Suprapubic skin (tissue), 4 donors: ENCODE results near the gene SETD1A. TPM values are rescaled to one million over a fixed set of nuclear protein-coding genes. Genes with fewer than 3 reads are reported as not detected.

Experiments
- DNase-seq, 2 donors: peaks; one replicate each; pipeline ENCODE4 v3.0.0-alpha.2; 2019; ENCODE audit warnings: low spot score in 2 of 2
- H3K27ac ChIP-seq: fragments of 200-600 bp; sonication (generic); one replicate; pipeline ENCODE4 v1.5.1; 2019
- H3K27me3 ChIP-seq: fragments of 200-600 bp; sonication (generic); one replicate; pipeline ENCODE4 v1.5.1; 2019
- H3K36me3 ChIP-seq: fragments of 200-600 bp; sonication (generic); one replicate; pipeline ENCODE4 v1.5.1; 2019
- H3K4me1 ChIP-seq: fragments of 200-600 bp; sonication (generic); one replicate; pipeline ENCODE4 v1.5.1; 2019
- H3K4me3 ChIP-seq: fragments of 200-600 bp; sonication (generic); one replicate; pipeline ENCODE4 v1.5.1; 2019; ENCODE audit warnings: mild to moderate bottlenecking
- H3K9me3 ChIP-seq: fragments of 200-600 bp; sonication (generic); one replicate; pipeline ENCODE4 v1.5.1; 2019
- CTCF ChIP-seq, 2 donors: fragments of 200-600 bp in 1 of 2; fragments of 450-650 bp in 1 of 2; sonication (generic) in 1 of 2; IDR thresholded peaks; one replicate each; pipeline ENCODE4 v1.5.1; 2016 to 2019; ENCODE audit warnings: antibody characterized with exemption in 2 of 2, mild to moderate bottlenecking in 1 of 2, moderate library complexity in 1 of 2
- EP300 ChIP-seq: sonication (generic); formaldehyde crosslinking; IDR thresholded peaks from one replicate; pipeline ENCODE4 v1.6.1; 2017; ENCODE audit warnings: antibody characterized with exemption
- POLR2A ChIP-seq, 2 donors: fragments of 450-650 bp; IDR thresholded peaks; one replicate each; pipeline ENCODE4 v1.6.1; 2017; ENCODE audit warnings: antibody characterized with exemption in 2 of 2, mild to moderate bottlenecking in 2 of 2, moderate library complexity in 2 of 2
- POLR2AphosphoS5 ChIP-seq, 3 donors: sonication (generic); formaldehyde crosslinking; IDR thresholded peaks; one replicate each; pipeline ENCODE4 v1.6.1; 2017; ENCODE audit warnings: antibody characterized with exemption in 3 of 3
- WGBS: methylation state at CpG from one replicate; pipeline ENCODE4 v1.1.5; 2018; 5-methylcytosine and 5-hydroxymethylcytosine counted together
- total RNA-seq, 4 donors: library from RNA; depleted of rRNA; stranded (reverse); fragments of >200 nt; gene quantifications; one replicate each; pipeline ENCODE4 v1.1.0, GENCODE V29; 2016

The SETD1A gene
- total RNA-seq, 4 donors from 2014 or later = 12.5 to 14.7 (median 13.7) TPM

- H3K4me3 ChIP-seq = peak overlapping the region; percentile 93
- H3K4me1 ChIP-seq = peaks cover 42% of the 10 kb centered on the region
- no peaks in the 10 kb centered on the region for H3K27me3 ChIP-seq
- no peak for DNase-seq
- H3K36me3 ChIP-seq = peaks cover 24% of the 10 kb centered on the region
- no peak for TF ChIP-seq EP300
- TF ChIP-seq POLR2A (IDR thresholded peaks at IDR 0.05) = no peak
- TF ChIP-seq POLR2AphosphoS5 (IDR thresholded peaks at IDR 0.05) = no peak
- TF ChIP-seq CTCF (IDR thresholded peaks at IDR 0.05) = no peak
- no peaks in the 10 kb centered on the region for H3K9me3 ChIP-seq
- H3K27ac ChIP-seq = peak overlapping the region; percentile 93
- 68% methylated on average over 3 of the region's 3 CpGs for WGBS
Observed at GRCh38 chr16:30947541-30947858, 10.1 kb upstream of the SETD1A start.

GRCh38 chr16:30947859-30948666, 9.5 kb upstream of the SETD1A start:
- Histone ChIP-seq H3K4me3 (peak overlapping the region; percentile 93), H3K36me3 (peaks cover 20% of the 10 kb centered on the region), H3K9me3 (no peaks in the 10 kb centered on the region), H3K27me3 (no peaks in the 10 kb centered on the region), H3K4me1 (peaks cover 42% of the 10 kb centered on the region), H3K27ac (peak overlapping the region; percentile 93)
- 43% methylated on average over 27 of the region's 44 CpGs for WGBS
- peak in 1 of 2 donors; percentile 94 for DNase-seq
- TF ChIP-seq POLR2A (IDR thresholded peaks at IDR 0.05) (no peak), EP300 (no peak)

DNA sequence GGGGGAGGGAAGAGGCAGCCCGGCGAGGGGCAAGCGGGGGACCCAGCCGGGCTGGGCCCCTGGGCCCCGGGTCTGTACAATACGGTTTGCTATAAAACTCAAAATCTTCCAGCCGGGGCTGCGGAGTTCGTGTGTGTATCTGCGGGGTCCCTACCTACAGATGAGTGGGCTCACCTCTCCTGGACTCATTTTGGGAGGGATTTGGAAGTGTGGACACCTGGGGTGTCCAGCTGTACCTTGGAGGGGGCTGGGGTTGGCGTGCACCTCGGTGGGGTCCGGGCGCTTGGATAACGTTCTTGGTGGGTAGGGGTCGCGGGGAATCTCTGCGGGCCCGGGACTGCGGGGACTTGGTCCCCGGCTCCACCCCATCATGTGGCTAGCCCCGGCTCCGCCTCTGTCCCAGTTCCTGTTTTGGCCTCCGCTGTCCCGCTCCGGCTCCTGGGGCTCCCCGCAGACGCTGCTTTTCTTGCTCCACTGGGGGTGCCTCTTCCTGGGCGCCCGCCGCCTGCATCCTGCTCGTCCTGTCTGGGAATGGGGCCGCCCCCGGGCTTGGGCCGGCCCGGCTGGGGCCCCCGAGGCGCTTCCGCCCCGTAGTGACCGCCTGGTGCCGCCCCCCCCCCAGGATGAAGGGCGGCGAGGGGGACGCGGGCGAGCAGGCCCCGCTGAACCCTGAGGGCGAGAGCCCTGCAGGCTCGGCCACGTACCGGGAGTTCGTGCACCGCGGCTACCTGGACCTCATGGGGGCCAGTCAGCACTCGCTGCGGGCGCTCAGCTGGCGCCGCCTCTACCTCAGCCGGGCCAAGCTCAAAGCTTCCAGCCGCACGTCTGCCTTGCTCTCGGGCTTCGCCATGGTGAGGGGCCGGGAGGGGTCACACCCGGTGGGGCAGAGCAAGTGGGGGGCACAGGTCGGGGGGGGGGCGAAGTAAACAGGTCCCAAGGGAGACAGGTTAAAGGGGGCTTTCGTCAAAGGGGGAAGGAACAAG, 8.6 kb upstream of the SETD1A start, which contains the start of gene ORAI3:
ORAI3 (plus strand) TSS at position 402 of the 983 bp plus-strand sequence; CDS start at position 624, 222 bp downstream.
- Histone ChIP-seq H3K4me3 (peak within 1 kb of the TSS; percentile 93), H3K9me3 (no peaks in the 10 kb centered on the region), H3K27ac (peak within 1 kb of the TSS; percentile 93), H3K27me3 (no peaks in the 10 kb centered on the region), H3K4me1 (peaks cover 50% of the 10 kb centered on the region), H3K36me3 (peaks cover 16% of the 10 kb centered on the region)
- peak in 1 of 2 donors; percentile 86 for DNase-seq
- WGBS = 0% methylated on average over 10 of the region's 70 CpGs
- TF ChIP-seq CTCF (IDR thresholded peaks at IDR 0.05) (no peak), POLR2AphosphoS5 (IDR thresholded peaks at IDR 0.05) (peak in 1 of 3 donors; percentile 19), EP300 (no peak), POLR2A (IDR thresholded peaks at IDR 0.05) (peak in 1 of 2 donors; percentile 44)

- H3K27ac ChIP-seq = peak overlapping the region; percentile 93
- 3% methylated on average over 21 of the region's 21 CpGs for WGBS
- DNase-seq = peak; percentile 93 to 94
- TF ChIP-seq POLR2A (IDR thresholded peaks at IDR 0.05) (peak in 1 of 2 donors; percentile 15), POLR2AphosphoS5 (IDR thresholded peaks at IDR 0.05) (peak in 1 of 3 donors; percentile 81), EP300 (no peak), CTCF (IDR thresholded peaks at IDR 0.05) (peak in 1 of 2 donors; percentile 22)
- peaks cover 10% of the 10 kb centered on the region for H3K36me3 ChIP-seq
- peak overlapping the region; percentile 93 for H3K4me3 ChIP-seq
- H3K27me3 ChIP-seq = no peaks in the 10 kb centered on the region
- peaks cover 52% of the 10 kb centered on the region for H3K4me1 ChIP-seq
- no peaks in the 10 kb centered on the region for H3K9me3 ChIP-seq
Observed at GRCh38 chr16:30949650-30950515, 7.7 kb upstream of the SETD1A start.

- H3K4me1 ChIP-seq = peaks cover 52% of the 10 kb centered on the region
- peak overlapping the region; percentile 93 for H3K4me3 ChIP-seq
- H3K27ac ChIP-seq = peak overlapping the region; percentile 93
- H3K36me3 ChIP-seq = peaks cover 6% of the 10 kb centered on the region
- H3K27me3 ChIP-seq = no peaks in the 10 kb centered on the region
- DNase-seq = no peak
- WGBS = 25% methylated on average over 3 of the region's 8 CpGs
- no peak for TF ChIP-seq EP300
- TF ChIP-seq POLR2AphosphoS5 (IDR thresholded peaks at IDR 0.05) = no peak
- TF ChIP-seq POLR2A (IDR thresholded peaks at IDR 0.05) = no peak
- no peaks in the 10 kb centered on the region for H3K9me3 ChIP-seq
Observed at GRCh38 chr16:30950516-30951065, 7.0 kb upstream of the SETD1A start.
